Sciatic nerve (tissue), 2 donors: ENCODE data around the gene MESP2. TPM values are rescaled to one million over a fixed set of nuclear protein-coding genes. Genes with fewer than 3 reads are reported as not detected.

ENCODE experiments used
- ATAC-seq: fragments of 200-7000 bp; cut with Tn5 transposase; one replicate; pipeline ENCODE4 v1.9.1; 2020; ENCODE audit warnings: mild to moderate bottlenecking, moderate library complexity
- DNase-seq: peaks from one replicate; pipeline ENCODE4 v3.0.0-alpha.2; 2020; ENCODE audit warnings: low spot score
- intact Hi-C: fragments of 100-400 bp; cut with DNase I; formaldehyde crosslinking; loops from one replicate; pipeline ENCODE4 v1.14.2; 2022
- total RNA-seq: library from RNA; stranded (reverse); fragmentation: NEBNext Ultra II Directional; extraction: Animal tissue kit (Norgen Biotek cat#: 25700); gene quantifications from one replicate; pipeline ENCODE4 v1.2.1, GENCODE V29; 2021
- donor health status: DM: no; HTN: no; CAD: no.
- donor health status: DM: no; HTN: no; CAD: no.

The MESP2 gene, protein sequence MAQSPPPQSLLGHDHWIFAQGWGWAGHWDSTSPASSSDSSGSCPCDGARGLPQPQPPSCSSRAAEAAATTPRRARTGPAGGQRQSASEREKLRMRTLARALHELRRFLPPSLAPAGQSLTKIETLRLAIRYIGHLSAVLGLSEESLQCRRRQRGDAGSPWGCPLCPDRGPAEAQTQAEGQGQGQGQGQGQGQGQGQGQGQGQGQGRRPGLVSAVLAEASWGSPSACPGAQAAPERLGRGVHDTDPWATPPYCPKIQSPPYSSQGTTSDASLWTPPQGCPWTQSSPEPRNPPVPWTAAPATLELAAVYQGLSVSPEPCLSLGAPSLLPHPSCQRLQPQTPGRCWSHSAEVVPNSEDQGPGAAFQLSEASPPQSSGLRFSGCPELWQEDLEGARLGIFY
- 0.45 TPM for total RNA-seq

DNA sequence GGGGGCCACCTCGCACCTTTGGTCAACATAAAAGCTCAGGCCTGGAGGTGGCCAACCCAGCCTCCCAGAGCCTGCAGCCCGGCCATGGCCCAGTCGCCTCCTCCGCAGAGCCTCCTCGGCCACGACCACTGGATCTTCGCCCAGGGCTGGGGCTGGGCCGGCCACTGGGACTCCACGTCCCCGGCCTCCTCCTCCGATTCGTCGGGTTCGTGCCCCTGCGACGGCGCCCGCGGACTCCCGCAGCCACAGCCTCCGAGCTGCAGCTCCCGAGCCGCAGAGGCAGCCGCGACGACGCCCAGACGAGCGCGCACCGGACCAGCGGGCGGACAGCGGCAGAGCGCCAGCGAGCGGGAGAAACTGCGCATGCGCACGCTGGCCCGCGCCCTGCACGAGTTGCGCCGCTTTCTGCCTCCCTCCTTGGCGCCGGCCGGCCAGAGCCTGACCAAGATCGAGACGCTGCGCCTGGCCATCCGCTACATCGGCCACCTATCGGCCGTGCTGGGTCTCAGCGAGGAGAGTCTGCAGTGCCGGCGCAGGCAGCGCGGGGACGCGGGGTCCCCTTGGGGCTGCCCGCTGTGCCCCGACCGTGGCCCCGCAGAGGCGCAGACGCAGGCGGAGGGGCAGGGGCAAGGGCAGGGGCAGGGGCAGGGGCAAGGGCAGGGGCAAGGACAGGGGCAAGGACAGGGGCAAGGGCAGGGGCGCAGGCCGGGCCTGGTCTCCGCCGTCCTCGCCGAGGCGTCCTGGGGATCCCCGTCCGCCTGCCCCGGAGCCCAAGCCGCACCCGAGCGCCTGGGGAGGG lies at the start of gene MESP2:
TSS of gene MESP2 (plus strand) at position 59 of the 799 bp plus-strand sequence. CDS start at position 85, 26 bp downstream.
- ATAC-seq (peak; percentile 94), DNase-seq (peak; percentile 91)
- intact Hi-C loops: no loop called here

DNA sequence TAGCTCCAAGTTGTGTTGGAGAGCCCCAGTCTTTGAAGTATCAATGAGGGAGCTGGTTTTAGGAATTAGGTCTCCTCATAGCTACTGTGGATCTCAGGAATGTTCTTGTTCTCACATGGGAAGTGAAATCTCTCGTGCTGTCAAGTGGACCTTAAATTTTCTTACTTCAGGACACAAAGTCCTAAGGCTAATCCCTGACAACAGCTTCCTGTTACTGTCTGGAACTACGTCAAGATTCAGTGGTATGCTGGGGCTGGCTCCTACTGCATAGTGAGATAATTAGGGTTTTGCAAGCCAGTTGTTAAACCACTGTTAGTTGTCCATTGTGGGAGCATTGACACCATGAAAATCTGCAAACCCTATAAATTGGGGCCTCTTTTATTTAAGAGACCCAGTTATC lies 47.9 kb upstream of the MESP2 start:
- intact Hi-C loops: no loop called here
- ATAC-seq: peak; percentile 77
- DNase-seq: no peak

DNA sequence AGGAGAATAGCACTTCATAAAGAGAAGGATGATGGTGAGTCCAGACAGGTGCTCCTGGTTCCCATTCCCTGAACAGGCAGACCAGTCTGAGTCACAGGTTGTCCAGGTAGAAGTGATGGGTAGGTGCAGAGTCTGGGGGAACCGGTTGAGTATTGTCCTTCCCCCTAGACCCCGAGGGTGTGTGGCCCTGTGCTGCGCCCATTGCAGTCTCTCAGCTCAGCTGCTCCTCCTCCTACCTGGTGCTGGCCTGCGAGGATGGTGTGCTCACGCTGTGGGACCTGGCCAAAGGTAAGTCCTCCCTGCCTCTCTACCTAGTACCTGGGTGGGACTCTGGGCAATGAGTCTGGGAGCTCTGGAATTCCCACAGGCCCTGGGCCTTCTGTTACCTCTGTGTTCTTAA lies 44.9 kb upstream of the MESP2 start:
- ATAC-seq: no peak

DNA sequence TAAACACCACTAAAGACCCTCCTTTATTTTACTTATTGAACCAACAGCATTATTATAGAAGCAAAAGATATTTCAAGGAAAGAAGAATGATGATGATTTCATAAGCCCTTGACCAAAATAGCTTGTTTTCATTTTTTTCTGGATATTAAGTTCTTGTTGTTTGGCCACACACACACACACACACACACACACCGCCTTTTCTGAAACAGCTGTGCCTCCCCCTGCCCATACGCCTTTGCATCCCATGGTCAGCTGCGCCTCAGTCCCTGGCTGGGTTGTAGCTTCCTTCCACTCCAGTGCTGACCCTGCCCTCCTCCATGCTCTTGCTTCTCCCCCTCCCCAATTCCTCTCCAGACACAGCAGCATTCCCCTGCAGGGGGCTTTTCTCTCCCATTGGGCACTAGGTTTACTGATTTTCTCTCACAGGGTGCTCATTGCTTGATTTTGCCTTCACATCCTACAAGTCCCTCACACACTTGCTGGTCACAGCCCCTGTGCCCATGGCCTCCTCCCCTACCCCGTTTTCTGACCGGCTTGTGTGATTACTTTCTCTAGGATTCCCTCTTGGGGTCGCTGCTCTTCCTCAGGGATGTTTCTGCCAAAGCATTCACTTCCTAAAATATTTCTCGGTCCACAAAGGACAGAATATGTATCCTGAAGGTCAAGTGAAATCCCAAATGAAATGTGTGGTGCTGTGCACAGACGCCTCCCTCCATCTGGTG lies 43.5 kb upstream of the MESP2 start:
- intact Hi-C loops: no loop called here
- DNase-seq (no peak), ATAC-seq (no peak)

More for the DNA sequence above, 44.9 kb upstream of the MESP2 start:
- no peak for DNase-seq
- intact Hi-C loops: no loop called here

DNA sequence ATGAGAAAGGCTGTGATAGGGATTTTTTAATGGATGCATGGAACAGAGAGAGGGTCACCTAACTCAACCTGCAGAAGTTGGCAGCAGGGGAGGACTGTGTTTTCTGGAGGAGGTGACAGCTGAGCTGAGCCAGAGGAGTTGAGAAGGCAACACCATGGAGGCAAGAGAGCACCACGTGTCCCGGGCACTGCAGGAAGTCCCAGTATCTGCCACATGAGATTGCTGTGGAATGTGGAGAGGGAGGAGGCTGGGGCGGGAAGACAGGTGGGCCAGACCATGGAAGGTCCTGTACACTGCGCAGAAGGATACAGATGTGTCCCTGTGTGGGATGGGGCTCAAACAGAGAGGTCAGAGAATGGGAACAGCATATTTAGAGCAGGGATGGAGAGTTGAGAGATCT lies 40.4 kb upstream of the MESP2 start:
- DNase-seq: no peak
- ATAC-seq: no peak
- intact Hi-C loops: no loop called here

DNA sequence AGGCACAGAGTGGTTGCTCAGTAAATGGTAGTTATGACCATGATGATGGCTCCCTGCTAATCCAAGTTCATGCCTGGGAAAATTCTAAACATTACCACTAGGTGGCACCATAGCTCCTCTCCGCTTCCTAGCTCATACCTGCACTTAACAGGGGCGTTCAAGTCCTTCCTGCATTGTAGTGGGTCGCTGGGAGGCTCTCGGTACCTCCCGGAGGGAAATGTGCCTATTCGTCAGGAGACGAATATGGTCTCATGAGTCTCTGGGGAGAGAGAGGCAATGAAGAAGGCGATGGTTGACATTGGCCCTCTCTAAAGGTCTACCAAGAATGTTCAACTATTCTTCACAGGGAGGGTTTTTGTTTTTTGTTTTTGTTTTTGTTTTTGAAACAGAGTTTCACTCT lies 36.0 kb upstream of the MESP2 start:
- no peak for DNase-seq
- peak; percentile 85 for ATAC-seq
- intact Hi-C loops: loop anchor here (10.0 kb wide), 1 partner anchor 345 kb away; no protein-coding TSS in a partner anchor

GRCh38 chr15:89743011-89743410 lies 33.1 kb upstream of the MESP2 start:
- intact Hi-C loops: loop anchor here (10.0 kb wide), 1 partner anchor 342 kb away; no protein-coding TSS in a partner anchor
- DNase-seq (no peak), ATAC-seq (no peak)

DNA sequence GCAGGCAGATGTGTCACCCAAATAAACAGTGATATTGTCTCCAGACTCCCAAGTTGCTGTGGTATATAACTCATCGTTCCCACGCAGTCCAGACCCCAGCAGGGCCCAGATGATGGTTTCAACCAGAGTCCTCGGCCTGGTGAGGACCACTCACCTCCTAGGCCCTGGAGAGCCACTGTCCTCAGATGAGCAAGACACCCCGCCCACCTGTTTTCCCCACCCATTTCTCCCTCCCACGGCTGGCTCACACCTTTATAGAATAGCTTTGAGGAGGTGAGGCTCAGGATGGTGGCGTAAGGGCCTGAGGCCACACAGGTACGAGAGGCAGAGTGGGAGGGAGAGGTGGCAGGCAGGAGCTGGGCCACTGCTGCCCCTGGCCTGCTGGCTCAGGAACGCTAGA lies 32.5 kb upstream of the MESP2 start:
- DNase-seq (no peak), ATAC-seq (no peak)
- intact Hi-C loops: loop anchor here (10.0 kb wide), 1 partner anchor 341 kb away; no protein-coding TSS in a partner anchor

GRCh38 chr15:89745131-89745530 lies 31.0 kb upstream of the MESP2 start:
- no peak for DNase-seq
- intact Hi-C loops: loop anchor here (10.0 kb wide), 1 partner anchor 340 kb away; no protein-coding TSS in a partner anchor
- ATAC-seq: no peak

- intact Hi-C loops: loop anchor here (10.0 kb wide), 1 partner anchor 339 kb away; no protein-coding TSS in a partner anchor
- no peak for DNase-seq
- ATAC-seq: no peak
Measured at GRCh38 chr15:89745768-89746167, 30.4 kb upstream of the MESP2 start.

GRCh38 chr15:89746386-89746780 lies 29.7 kb upstream of the MESP2 start:
- ATAC-seq (no peak), DNase-seq (no peak)
- intact Hi-C loops: loop anchor here (10.0 kb wide), 1 partner anchor 338 kb away; no protein-coding TSS in a partner anchor

GRCh38 chr15:89747708-89748682 lies 28.1 kb upstream of the MESP2 start:
- ATAC-seq: no peak
- intact Hi-C loops: loop anchor here (10.0 kb wide), 1 partner anchor 337 kb away; no protein-coding TSS in a partner anchor
- no peak for DNase-seq

DNA sequence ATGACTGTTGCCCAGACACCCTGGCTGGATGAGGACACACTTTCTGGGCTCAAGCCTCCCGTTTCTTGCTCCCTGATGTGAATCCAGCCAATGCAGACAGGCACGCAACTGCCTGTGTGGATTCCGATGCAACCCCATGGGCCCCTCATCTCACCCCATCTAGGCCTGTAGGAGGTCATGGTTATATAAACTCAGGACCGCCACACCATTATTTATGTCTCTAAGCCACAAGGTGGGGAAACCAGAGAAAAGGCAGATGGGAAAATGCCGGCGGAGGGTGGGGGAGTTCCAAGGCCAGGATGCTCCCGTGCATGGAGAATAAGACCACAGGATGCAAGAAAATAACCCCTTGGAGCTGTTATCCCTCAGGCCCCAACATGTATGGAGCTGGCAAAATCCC lies 27.1 kb upstream of the MESP2 start:
- intact Hi-C loops: loop anchor here (10.0 kb wide), 1 partner anchor 336 kb away; no protein-coding TSS in a partner anchor
- ATAC-seq (no peak), DNase-seq (no peak)

DNA sequence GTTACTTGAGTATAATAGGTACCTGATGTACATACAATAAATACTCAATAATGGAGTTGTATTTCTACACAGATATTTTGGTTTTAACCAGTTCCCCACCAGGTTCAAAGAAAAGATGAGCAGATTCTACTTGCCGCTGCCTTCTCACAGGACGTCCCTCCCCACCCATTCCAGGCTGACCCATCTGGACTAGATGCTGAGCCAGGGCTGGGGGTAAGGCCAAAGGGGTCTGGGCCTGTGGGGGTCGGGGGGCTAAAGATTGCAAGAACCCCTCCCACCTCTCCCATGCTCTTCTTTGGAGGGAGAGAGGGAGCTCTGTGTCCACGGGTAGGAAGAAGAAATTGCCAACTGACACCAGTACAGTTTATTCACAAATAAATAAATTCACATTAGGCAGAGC lies 26.6 kb upstream of the MESP2 start:
- DNase-seq: no peak
- ATAC-seq: no peak
- intact Hi-C loops: loop anchor here (10.0 kb wide), 1 partner anchor 335 kb away; no protein-coding TSS in a partner anchor

- ATAC-seq (peak; percentile 9), DNase-seq (no peak)
- intact Hi-C loops: loop anchor here (10.0 kb wide), 1 partner anchor 335 kb away; no protein-coding TSS in a partner anchor
Measured at GRCh38 chr15:89749951-89750559, 26.1 kb upstream of the MESP2 start.

GRCh38 chr15:89750560-89751542 lies 25.3 kb upstream of the MESP2 start, which contains the start of gene MESP1:
TSS of gene MESP1 (minus strand) at chr15:89751249. CDS start at chr15:89751231, 18 bp downstream.
- peak; percentile 95 for ATAC-seq
- intact Hi-C loops: no loop called here
- peak; percentile 95 for DNase-seq
